Inferior parietal cortex (tissue), 1 donor: Measurements from ENCODE around the gene GNG14.
"Not testable (repeated sequence)": the region's sequence is repeated elsewhere in the genome, so short reads cannot be mapped to it uniquely, and the experiment has no call there.

Source experiments
- DNase-seq: peaks from one replicate; pipeline ENCODE4 v3.0.0-alpha.2; 2016; ENCODE audit errors: extremely low spot score

Gene GNG14

DNA sequence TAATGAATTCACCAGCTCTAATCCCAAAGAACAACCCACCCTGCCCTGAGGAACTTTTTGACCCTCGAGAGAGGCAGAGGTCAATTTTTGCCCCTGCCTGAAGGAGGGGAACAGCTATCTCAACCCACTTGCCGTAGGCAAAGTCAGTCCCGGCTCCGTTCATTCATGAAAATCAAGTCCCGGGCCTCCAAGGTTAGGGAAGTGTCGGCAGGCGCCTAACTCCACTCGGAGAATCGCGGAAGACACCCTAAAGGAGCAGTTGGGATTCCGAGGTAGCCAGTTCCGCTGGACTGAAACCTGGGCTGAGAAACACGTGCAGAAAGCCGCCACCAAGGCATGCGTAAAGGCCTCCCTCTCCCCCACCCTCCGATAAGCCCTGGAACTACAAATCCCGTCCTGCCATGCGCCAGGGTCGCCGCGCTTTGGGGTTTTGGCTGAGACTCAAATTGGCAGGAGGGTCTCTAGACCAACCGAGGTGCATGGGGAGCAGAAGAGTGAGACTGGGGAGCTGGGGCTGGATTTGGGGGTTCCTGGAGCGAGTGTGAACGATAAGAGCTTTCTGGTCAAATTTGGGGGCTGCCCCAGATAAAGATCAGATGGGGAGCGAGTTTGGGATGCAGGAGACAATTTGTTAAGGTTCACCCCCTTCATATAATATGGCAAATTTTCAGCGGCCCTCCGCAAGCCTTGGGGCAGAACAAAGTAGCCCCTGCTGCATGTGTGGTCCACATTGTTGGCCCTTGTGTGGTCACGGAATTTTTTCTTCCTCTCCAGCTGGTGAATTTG lies 36.0 kb downstream of the GNG14 start, which contains the start of gene TNPO2:
Gene TNPO2, minus strand, starts transcription at position 292 of the 786 bp plus-strand sequence. CDS start 2,955 bp downstream, outside the sequence.
- peak; percentile 68 for DNase-seq

GRCh38 chr19:12725612-12726011 lies 37.8 kb downstream of the GNG14 start:
- DNase-seq: not testable (repeated sequence)

DNA sequence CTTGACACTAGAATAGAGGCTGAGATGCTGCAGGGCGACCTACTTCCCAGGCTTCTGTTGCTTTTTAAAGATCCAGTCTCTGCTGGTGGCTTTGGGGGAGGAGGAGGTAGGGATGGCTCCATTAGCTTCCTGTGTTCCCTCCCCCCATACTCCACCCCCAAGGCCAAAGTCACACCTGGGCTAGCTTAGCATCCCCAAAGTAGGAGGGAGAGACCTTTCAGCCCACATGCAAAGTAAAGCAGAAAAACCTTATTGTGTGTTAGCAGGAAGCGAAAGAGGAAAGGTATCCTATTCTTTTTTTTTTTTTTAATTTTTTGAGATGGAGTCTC lies 39.2 kb downstream of the GNG14 start:
- DNase-seq: no peak

- DNase-seq: no peak
Measured at GRCh38 chr19:12727745-12728433, 40.1 kb downstream of the GNG14 start.

DNA sequence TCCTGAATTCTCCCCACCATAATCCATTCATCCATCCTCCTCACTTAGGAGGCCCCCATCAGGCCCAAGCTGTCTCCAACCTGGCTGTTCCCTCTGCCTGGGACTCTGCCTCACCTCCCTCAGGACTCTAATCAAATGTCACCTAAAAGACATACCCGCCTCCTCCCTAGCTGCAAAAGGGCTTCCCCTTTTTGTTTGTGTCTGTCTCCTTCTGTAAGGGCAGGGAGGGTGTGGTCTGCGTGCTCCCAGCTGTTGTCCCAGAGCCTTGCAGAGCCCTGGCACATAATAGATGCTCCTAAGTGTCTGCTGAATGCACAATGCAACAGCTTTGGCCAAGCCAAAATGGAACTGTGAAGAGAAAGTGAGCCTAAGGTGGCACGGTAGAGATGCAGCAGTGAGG lies 42.3 kb downstream of the GNG14 start:
- no peak for DNase-seq

GRCh38 chr19:12731337-12731736 lies 43.5 kb downstream of the GNG14 start:
- DNase-seq: no peak

DNA sequence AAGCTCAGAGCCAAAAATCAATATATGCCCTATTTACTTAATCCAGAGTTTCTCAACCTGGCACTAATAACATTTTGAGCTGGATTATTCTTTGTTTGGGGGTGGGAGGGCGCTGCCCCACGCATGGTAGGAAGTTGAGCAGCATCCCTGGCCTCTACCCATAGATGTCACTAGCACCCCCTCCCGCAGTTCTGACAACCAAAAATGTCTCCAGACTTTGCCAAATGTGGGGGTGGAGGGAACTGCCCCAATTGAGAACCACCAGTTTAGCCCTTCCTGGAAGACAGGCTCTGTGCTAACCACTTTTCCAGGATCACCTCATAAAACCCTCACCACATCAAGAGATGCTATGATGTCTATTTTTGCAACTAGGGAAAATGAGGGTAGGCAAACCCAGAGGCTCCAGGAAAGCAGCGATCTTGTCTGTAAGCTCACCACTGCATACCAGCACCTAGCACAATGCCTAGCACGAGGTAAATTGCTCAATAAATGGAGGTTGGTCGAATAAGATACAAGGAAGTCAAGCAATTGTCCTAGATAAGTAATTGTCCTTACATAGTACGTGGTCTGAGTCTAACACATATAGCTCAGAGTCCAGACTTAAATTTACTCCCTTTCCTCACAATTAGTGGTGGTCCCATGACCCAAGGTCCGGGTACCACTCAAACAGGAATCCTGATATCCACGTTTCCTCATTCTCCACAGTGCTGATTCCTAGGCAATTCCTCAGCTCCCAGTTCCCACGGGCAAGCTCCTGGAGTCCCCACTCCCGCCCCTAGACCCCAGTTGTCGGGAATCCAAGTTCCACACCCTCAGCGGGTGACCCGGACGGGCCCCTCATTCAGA lies 45.8 kb downstream of the GNG14 start:
- DNase-seq: no peak

DNA sequence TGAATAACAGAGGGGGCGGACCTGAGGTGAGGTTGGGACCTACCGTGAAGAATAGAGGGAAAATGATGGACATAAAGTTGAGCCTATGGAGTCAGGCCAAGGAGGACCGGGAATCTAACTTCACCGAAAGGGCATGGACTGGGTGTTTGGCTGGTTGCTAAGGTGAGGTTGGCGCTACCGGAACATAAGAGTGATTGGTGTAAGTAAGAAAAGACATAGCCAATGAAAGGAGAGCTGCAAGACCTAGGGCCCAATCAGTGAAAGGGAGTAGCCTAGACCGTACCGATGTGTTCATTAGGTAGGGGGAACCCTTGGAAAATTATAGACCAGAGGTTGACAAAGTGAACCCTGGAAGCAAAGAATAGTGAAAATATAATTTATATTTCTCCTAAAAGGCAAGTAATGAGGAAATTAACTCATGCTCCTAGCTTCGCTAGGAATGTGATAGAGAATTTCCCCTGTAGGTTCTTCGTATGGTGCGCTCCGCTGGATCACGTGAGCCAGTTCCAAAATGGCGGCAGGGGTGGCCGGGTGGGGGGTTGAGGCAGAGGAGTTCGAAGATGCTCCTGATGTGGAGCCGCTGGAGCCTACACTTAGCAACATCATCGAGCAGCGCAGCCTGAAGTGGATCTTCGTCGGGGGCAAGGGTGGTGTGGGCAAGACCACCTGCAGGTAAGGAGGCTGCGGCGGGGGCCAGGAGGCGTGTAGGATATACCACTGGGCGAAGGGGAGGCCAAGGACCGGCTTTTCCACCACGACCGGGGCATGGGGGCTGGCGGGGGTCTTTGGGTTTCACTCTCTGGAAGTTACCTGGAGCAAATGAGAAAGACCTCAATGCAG lies 49.4 kb downstream of the GNG14 start, which contains the start of gene GET3:
Gene GET3, plus strand, starts transcription at position 503 of the 840 bp plus-strand sequence. Its CDS starts 9 bp downstream, at position 512.
- peak; percentile 97 for DNase-seq

GRCh38 chr19:12737835-12738351 lies 50.1 kb downstream of the GNG14 start:
- no peak for DNase-seq
